GM10266 (cell line): ENCODE data around the gene CAPN11.

Experiments used
- DNase-seq: peaks from one replicate; pipeline ENCODE4 v3.0.0; 2012; ENCODE audit errors: extremely low spot score
- CTCF ChIP-seq: IDR thresholded peaks from 2 replicates; pipeline ENCODE4 v1.5.1; 2012; ENCODE audit warnings: mild to moderate bottlenecking, low read depth; ENCODE audit not compliant: control insufficient read depth, insufficient read depth; ENCODE audit errors: missing control alignments

CAPN11 gene

GRCh38 chr6:44217332-44218143 lies 58.9 kb downstream of the CAPN11 start:
- no peak for TF ChIP-seq CTCF
- DNase-seq, result no peak

GRCh38 chr6:44219053-44219814 lies 60.6 kb downstream of the CAPN11 start:
- no peak for TF ChIP-seq CTCF
- peak; percentile 88 for DNase-seq

GRCh38 chr6:44219815-44220784 lies 61.5 kb downstream of the CAPN11 start:
- TF ChIP-seq CTCF, result no peak
- no peak for DNase-seq

GRCh38 chr6:44220913-44221290 lies 62.3 kb downstream of the CAPN11 start:
- no peak for DNase-seq
- TF ChIP-seq CTCF, result no peak

- peak; percentile 89 for DNase-seq
- peak; percentile 86 for TF ChIP-seq CTCF
Observed at GRCh38 chr6:44221291-44221960, 62.8 kb downstream of the CAPN11 start.

- no peak for TF ChIP-seq CTCF
- no peak for DNase-seq
Observed at GRCh38 chr6:44221961-44222335, 63.3 kb downstream of the CAPN11 start.
